HepG2 (cell line): Measurements from ENCODE around the gene RPS2. TPM values are rescaled to one million over a fixed set of nuclear protein-coding genes. Genes with fewer than 3 reads are reported as not detected.

Experiments used
- DNMT1 ChIP-seq: sonication (generic); formaldehyde crosslinking; IDR thresholded peaks from 2 replicates; pipeline ENCODE4 v1.5.1; 2020; ENCODE audit warnings: mild to moderate bottlenecking, missing genetic modification reagents
- FOXC1 ChIP-seq: sonication (generic); formaldehyde crosslinking; IDR thresholded peaks from 2 replicates; pipeline ENCODE4 v1.8.0; 2022; ENCODE audit warnings: mild to moderate bottlenecking, missing genetic modification reagents, borderline replicate concordance
- JUN ChIP-seq: sonication (generic); formaldehyde crosslinking; IDR thresholded peaks from 2 replicates; pipeline ENCODE4 v1.4.0; 2020; ENCODE audit warnings: mild to moderate bottlenecking, missing genetic modification reagents
- NCOA1 ChIP-seq: sonication (generic); formaldehyde crosslinking; IDR thresholded peaks from 2 replicates; pipeline ENCODE4 v1.9.0; 2021; ENCODE audit warnings: missing genetic modification reagents
- NFAT5 ChIP-seq: sonication (generic); formaldehyde crosslinking; IDR thresholded peaks from 2 replicates; pipeline ENCODE4 v1.4.0; 2020; ENCODE audit warnings: missing genetic modification reagents
- SMARCE1 ChIP-seq: fragments of 450-650 bp; IDR thresholded peaks from 2 replicates; pipeline ENCODE4 v1.6.1; 2017; ENCODE audit warnings: borderline replicate concordance
- ZBTB40 ChIP-seq, 2 experiments: fragments of 450-650 bp in 1 of 2; sonication (generic) in 1 of 2; formaldehyde crosslinking in 1 of 2; IDR thresholded peaks; 2 replicates each; pipeline versions ENCODE4 v1.6.1 to v1.8.0; 2016 to 2022; ENCODE audit warnings: antibody characterized with exemption in 1 of 2, mild to moderate bottlenecking in 1 of 2, missing genetic modification reagents in 1 of 2
- ZNF343 ChIP-seq: sonication (generic); formaldehyde crosslinking; IDR thresholded peaks from 2 replicates; pipeline ENCODE4 v1.4.0; 2020; ENCODE audit warnings: mild to moderate bottlenecking, missing genetic modification reagents
- ZNF362 ChIP-seq: sonication (generic); formaldehyde crosslinking; IDR thresholded peaks from 2 replicates; pipeline ENCODE4 v1.4.0; 2020; ENCODE audit warnings: missing genetic modification reagents, mild to moderate bottlenecking, borderline replicate concordance
- ZNF383 ChIP-seq: sonication (generic); formaldehyde crosslinking; IDR thresholded peaks from 2 replicates; pipeline ENCODE4 v1.4.0; 2020; ENCODE audit warnings: missing genetic modification reagents, mild to moderate bottlenecking, borderline replicate concordance
- ZNF607 ChIP-seq: sonication (generic); formaldehyde crosslinking; IDR thresholded peaks from 2 replicates; pipeline ENCODE4 v1.5.1; 2020; ENCODE audit warnings: missing genetic modification reagents, mild to moderate bottlenecking, borderline replicate concordance
- polyA plus RNA-seq, 8 experiments: library from polyadenylated mRNA; depleted of rRNA in 3 of 8; stranded (reverse) in 7 of 8; unstranded in 1 of 8; fragments of >200 nt; fragmentation: Illumina TruSeq in 4 of 8; extraction: Trizol in 4 of 8; gene quantifications; 2 replicates each; pipeline versions ENCODE4 v1.2.1 to v1.2.3, GENCODE V29; 2011 to 2016; ENCODE audit warnings: low read depth in 4 of 8, missing spikeins in 1 of 8, mixed read lengths in 1 of 8; ENCODE audit not compliant: insufficient read depth in 1 of 8
- total RNA-seq, 5 experiments: library from RNA; depleted of rRNA; stranded (reverse); fragments of >200 nt; fragmentation: Illumina TruSeq; extraction: Trizol; gene quantifications; 2 replicates each; pipeline ENCODE4 v1.2.3, GENCODE V29; 2016; ENCODE audit warnings: low read depth in 1 of 5

The RPS2 gene
- total and polyA plus RNA-seq, 2 of the 13 experiments (the other 11 are each of a cell fraction or from before 2014, with no cell fraction given) = 1,908 to 4,514 TPM

- TF ChIP-seq ZNF362 (peak; percentile 40; the same call in 1 of the 2 replicates), ZNF607 (CRISPR knock-in tag) (0 out of 2 replicates have a peak, but pooled peaks have one; percentile 53), JUN (CRISPR knock-in tag) (0 out of 2 replicates have a peak, but pooled peaks have one; percentile 38), SMARCE1 (no peak), NCOA1 (peak; percentile 60; the same call in 1 of the 2 replicates), ZBTB40 (IDR thresholded peaks at IDR 0.05) (peak; percentile 70), ZBTB40 (CRISPR knock-in tag; IDR thresholded peaks at IDR 0.05) (peak; percentile 80), FOXC1 (CRISPR knock-in tag) (peak; percentile 75), ZNF343 (CRISPR knock-in tag) (0 out of 2 replicates have a peak, but pooled peaks have one; percentile 75), DNMT1 (CRISPR knock-in tag) (no peak), NFAT5 (no peak), ZNF383 (CRISPR knock-in tag) (peak; percentile 91; the same call in 1 of the 2 replicates)
Measured at GRCh38 chr16:1971796-1972489, 7.3 kb upstream of the RPS2 start, which contains the start of gene TBL3 (continued).
